ENCODE data around the gene FRAT1. TPM values are rescaled to one million over a fixed set of nuclear protein-coding genes. Genes with fewer than 3 reads are reported as not detected.
"Not testable (repeated sequence)": the region's sequence is repeated elsewhere in the genome, so short reads cannot be mapped to it uniquely, and the experiment has no call there.

FRAT1 gene
- total RNA-seq, 2 donors from 2014 or later: 18.0 to 20.1 TPM

DNA sequence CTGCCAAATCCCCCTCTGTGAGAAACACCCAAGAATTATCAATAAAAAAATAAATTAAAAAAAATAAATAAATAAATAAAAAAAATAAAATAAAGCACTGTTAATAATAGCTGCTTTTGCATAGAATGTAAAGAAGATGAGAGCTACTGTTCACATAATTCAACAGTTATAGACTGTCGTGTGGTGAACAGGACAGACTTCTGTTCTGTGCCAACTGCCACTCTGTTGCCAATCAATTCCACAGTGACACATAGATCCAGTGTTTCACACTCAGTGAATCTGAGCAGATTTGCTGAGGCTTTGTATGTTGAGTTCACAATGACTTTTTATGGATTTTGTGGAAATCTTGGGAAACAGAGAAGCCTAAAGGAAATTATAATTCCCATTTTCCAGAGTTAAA lies 41.5 kb upstream of the FRAT1 start:
- intact Hi-C loops (cut with DNase I): no loop called here
- Histone ChIP-seq H3K4me3 (no peak overlapping the region), H3K36me3 (no peaks in the 10 kb centered on the region), H3K27me3 (replicated peaks; ENCODE audit: insufficient read depth) (no peaks in the 10 kb centered on the region), H3K27ac (no peak overlapping the region), H3K9me3 (no peaks in the 10 kb centered on the region), H3K4me1 (replicated peaks) (no peaks in the 10 kb centered on the region)
- WGBS: 25% methylated on average over 1 of the region's 1 CpG
- no peak for DNase-seq (ENCODE audit: low spot score)
- TF ChIP-seq, protein P1, sequence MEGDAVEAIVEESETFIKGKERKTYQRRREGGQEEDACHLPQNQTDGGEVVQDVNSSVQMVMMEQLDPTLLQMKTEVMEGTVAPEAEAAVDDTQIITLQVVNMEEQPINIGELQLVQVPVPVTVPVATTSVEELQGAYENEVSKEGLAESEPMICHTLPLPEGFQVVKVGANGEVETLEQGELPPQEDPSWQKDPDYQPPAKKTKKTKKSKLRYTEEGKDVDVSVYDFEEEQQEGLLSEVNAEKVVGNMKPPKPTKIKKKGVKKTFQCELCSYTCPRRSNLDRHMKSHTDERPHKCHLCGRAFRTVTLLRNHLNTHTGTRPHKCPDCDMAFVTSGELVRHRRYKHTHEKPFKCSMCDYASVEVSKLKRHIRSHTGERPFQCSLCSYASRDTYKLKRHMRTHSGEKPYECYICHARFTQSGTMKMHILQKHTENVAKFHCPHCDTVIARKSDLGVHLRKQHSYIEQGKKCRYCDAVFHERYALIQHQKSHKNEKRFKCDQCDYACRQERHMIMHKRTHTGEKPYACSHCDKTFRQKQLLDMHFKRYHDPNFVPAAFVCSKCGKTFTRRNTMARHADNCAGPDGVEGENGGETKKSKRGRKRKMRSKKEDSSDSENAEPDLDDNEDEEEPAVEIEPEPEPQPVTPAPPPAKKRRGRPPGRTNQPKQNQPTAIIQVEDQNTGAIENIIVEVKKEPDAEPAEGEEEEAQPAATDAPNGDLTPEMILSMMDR (IDR thresholded peaks at IDR 0.05): no peak
- TF ChIP-seq POLR2AphosphoS5 (IDR thresholded peaks at IDR 0.05): no peak

DNA sequence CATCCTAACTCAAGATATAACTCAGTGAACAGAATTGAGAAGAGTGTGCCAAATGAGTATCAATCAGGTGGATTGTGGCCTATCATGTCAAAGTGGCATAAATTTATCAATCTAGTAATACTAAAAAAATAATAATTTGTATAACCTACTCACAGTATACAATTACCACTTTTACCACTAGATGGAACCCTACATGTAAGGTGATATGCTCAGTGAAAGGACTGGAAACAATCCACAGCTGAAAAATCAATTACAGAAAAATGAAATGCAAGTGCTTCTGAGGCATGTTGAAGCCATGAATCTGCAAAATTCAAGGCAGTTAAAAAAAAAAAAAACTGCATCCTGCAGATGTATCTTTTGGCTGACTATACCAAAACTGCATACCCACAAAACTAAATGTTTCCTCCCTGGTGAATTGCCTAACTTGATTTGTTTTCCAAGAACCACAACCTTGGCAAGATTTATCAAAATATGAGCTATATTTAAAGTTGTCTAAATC lies 40.5 kb upstream of the FRAT1 start:
- intact Hi-C loops (cut with DNase I): no loop called here
- TF ChIP-seq, protein P1 (IDR thresholded peaks at IDR 0.05): peak; percentile 14 to 79 (median 66)
- peak; percentile 74 for TF ChIP-seq POLR2AphosphoS5 (IDR thresholded peaks at IDR 0.05)
- no peak for TF ChIP-seq POLR2A (IDR thresholded peaks at IDR 0.05)
- peak overlapping the region; percentile 28 to 42 for H3K27ac ChIP-seq
- H3K27me3 ChIP-seq (replicated peaks; ENCODE audit: insufficient read depth): no peaks in the 10 kb centered on the region
- no peak for DNase-seq (ENCODE audit: low spot score)
- no peaks in the 10 kb centered on the region for H3K9me3 ChIP-seq
- H3K4me3 ChIP-seq: no peak overlapping the region
- no peaks in the 10 kb centered on the region for H3K4me1 ChIP-seq (replicated peaks)
- no peaks in the 10 kb centered on the region for H3K36me3 ChIP-seq

DNA sequence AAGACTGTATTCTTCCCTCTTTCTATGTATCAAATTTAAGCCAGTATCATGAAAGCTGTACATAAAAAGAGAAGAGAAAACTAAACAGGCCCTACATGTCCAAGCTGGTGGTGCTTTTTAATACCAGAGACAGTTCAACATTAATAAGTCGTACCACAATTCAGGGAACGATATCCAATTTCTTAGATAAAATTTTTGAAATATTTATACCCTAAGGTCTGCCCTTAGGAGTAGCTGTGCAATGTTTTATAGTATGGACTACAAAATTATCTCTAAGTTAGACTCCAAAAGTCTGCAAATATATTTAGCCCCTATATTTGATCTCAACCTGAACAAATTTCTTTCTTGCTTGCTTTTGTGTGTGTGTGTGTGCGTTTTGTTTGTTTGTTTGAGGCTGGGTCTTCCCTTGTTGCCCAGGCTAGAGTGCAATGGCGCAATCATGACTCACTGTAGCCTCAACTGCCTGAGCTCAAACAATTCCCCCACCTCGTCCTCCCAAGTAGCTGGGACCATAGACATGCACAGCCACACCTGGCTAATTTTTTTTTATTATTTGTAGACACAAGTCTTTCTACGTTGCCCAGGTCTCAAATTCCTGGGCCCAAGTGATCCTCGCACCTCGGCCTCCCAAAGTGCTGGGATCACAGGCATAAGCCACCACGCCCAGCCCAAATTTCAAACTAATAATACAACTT lies 39.8 kb upstream of the FRAT1 start:
- no peaks in the 10 kb centered on the region for H3K9me3 ChIP-seq
- intact Hi-C loops (cut with DNase I): no loop called here
- H3K27ac ChIP-seq: peak overlapping the region; percentile 28 to 42
- TF ChIP-seq, protein P1 (IDR thresholded peaks at IDR 0.05): no peak
- TF ChIP-seq POLR2AphosphoS5 (IDR thresholded peaks at IDR 0.05) (no peak), POLR2A (IDR thresholded peaks at IDR 0.05) (no peak)
- H3K27me3 ChIP-seq (replicated peaks; ENCODE audit: insufficient read depth): no peaks in the 10 kb centered on the region
- DNase-seq (ENCODE audit: low spot score): no peak
- 66% methylated on average over 9 of the region's 9 CpGs for WGBS
- H3K36me3 ChIP-seq: no peaks in the 10 kb centered on the region
- H3K4me1 ChIP-seq (replicated peaks): no peaks in the 10 kb centered on the region
- H3K4me3 ChIP-seq: no peak overlapping the region

DNA sequence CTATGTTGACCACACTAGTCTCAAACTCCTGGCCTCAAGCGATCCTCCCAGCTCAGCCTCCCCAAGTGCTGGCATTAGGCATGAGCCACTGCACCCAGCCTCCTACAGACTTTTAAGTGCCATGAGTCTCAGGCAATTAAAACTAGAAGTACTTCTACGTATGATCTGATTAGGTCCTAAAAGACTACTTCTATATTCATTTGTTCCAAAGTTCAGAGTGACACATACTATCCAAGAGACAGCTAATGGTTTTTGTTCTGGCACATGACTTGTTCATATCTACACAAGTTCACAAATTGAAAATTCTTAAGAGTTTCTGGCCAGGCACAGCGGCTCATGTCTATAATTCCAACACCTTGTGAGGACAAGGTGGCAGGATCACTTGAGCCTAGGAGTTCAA lies 38.3 kb upstream of the FRAT1 start:
- Histone ChIP-seq H3K9me3 (no peaks in the 10 kb centered on the region), H3K27me3 (replicated peaks; ENCODE audit: insufficient read depth) (no peaks in the 10 kb centered on the region), H3K27ac (no peak overlapping the region), H3K36me3 (no peaks in the 10 kb centered on the region), H3K4me1 (replicated peaks) (no peaks in the 10 kb centered on the region), H3K4me3 (no peak overlapping the region)
- 93% methylated on average over 3 of the region's 3 CpGs for WGBS
- intact Hi-C loops (cut with DNase I): no loop called here
- no peak for DNase-seq (ENCODE audit: low spot score)
- TF ChIP-seq, protein P1 (IDR thresholded peaks at IDR 0.05): no peak
- no peak for TF ChIP-seq POLR2AphosphoS5 (IDR thresholded peaks at IDR 0.05)

DNA sequence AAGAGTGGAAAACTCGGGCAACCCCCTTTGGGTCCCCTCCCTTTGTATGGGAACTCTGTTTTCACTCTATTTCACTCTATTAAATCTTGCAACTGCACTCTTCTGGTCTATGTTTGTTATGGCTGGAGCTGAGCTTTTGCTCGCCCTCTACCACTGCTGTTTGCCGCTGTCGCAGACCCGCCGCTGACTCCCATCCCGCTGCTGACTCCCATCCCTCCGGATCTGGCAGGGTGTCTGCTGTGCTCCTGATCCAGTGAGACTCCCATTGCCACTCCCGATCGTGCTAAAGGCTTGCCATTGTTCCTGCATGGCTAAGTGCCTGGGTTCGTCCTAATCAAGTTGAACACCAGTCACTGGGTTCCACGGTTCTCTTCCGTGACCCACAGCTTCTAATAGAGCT lies 29.0 kb upstream of the FRAT1 start:
- not testable (repeated sequence) for H3K27ac ChIP-seq; H3K4me3 ChIP-seq; H3K9me3 ChIP-seq; H3K4me1 ChIP-seq (replicated peaks); DNase-seq (ENCODE audit: low spot score); H3K36me3 ChIP-seq; H3K27me3 ChIP-seq (replicated peaks; ENCODE audit: insufficient read depth)
- intact Hi-C loops (cut with DNase I): loop anchor here (5.0 kb wide), 1 partner anchor 42 kb away; the partner anchor contains the start of gene FRAT2
- 93% methylated on average over 13 of the region's 13 CpGs for WGBS

DNA sequence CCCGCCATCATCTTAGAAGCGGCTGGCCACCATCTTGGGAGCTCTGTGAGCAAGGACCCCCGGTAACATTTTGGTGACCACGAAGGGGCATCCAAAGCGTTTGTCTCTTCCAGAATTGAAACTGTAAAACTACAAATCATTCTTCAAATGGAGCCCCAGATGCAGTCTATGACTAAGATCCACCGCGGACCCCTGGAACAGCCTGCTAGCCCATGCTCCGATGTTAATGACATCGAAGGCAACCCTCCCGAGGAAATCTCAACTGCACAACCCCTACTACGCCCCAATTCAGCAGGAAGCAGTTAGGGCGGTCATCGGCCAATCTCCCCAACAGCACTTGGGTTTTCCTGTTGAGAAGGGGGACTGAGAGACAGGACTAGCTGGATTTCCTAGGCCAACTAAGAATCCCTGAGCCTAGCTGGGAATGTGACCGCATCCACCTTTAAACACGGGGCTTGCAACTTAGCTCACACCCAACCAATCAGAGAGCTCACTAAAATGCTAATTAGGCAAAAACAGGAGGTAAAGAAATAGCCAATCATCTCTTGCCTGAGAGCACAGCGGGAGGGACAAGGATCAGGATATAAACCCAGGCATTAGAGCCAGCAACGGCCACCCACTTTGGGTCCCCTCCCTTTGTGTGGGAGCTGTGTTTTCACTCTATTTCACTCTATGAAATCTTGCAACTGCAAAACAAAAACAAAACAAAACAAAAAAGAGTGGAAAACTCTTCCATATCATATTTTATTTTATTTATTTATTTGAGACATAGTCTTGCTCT lies 28.3 kb upstream of the FRAT1 start:
- H3K9me3 ChIP-seq; DNase-seq (ENCODE audit: low spot score); H3K4me1 ChIP-seq (replicated peaks); H3K27me3 ChIP-seq (replicated peaks; ENCODE audit: insufficient read depth); H3K4me3 ChIP-seq; H3K27ac ChIP-seq; H3K36me3 ChIP-seq: not testable (repeated sequence)
- 93% methylated on average over 17 of the region's 17 CpGs for WGBS
- intact Hi-C loops (cut with DNase I): loop anchor here (5.0 kb wide), 1 partner anchor 42 kb away; the partner anchor contains the start of gene FRAT2

Data from prostate gland (tissue), 2 donors.